HepG2 (cell line): ENCODE data around the gene MYBL2. TPM values are rescaled to one million over a fixed set of nuclear protein-coding genes. Genes with fewer than 3 reads are reported as not detected.
A peak's percentile ranks its signal among the peaks of the same experiment; 100 is the strongest.

Experiments used
- ATF7-NPFF ChIP-seq: sonication (generic); formaldehyde crosslinking; IDR thresholded peaks from 2 replicates; pipeline ENCODE4 v1.8.1; 2023; ENCODE audit warnings: mild to moderate bottlenecking, low read depth, missing genetic modification reagents, moderate library complexity
- DNMT3B ChIP-seq: conservative IDR thresholded peaks from 2 replicates; pipeline ENCODE4 v1.6.1; 2016; ENCODE audit warnings: missing biosample characterization, control low read depth
- ESRRA ChIP-seq: sonication (generic); formaldehyde crosslinking; IDR thresholded peaks from 2 replicates; pipeline ENCODE4 v1.5.1; 2020; ENCODE audit warnings: mild to moderate bottlenecking, low read depth, missing genetic modification reagents
- EZH2 ChIP-seq: conservative IDR thresholded peaks from 2 replicates; pipeline ENCODE4 v1.6.1; 2012; ENCODE audit warnings: mild to moderate bottlenecking, low read depth, low read length, moderate library complexity
- HES4 ChIP-seq: sonication (generic); formaldehyde crosslinking; IDR thresholded peaks from 2 replicates; pipeline ENCODE4 v1.9.0; 2021; ENCODE audit warnings: mild to moderate bottlenecking, missing genetic modification reagents, borderline replicate concordance
- HOMEZ ChIP-seq: IDR thresholded peaks from 2 replicates; pipeline ENCODE4 v1.6.1; 2016; ENCODE audit warnings: low read depth
- KAT7 ChIP-seq: IDR thresholded peaks from 2 replicates; pipeline ENCODE4 v1.6.1; 2018; ENCODE audit warnings: borderline replicate concordance, missing compliant biosample characterization
- MAFG ChIP-seq: sonication (generic); formaldehyde crosslinking; IDR thresholded peaks from 2 replicates; pipeline ENCODE4 v1.5.1; 2020; ENCODE audit warnings: mild to moderate bottlenecking, missing genetic modification reagents
- MED13 ChIP-seq: sonication (generic); formaldehyde crosslinking; IDR thresholded peaks from 2 replicates; pipeline ENCODE4 v1.5.0; 2020; ENCODE audit warnings: missing genetic modification reagents
- RCOR2 ChIP-seq: IDR thresholded peaks from 2 replicates; pipeline ENCODE4 v1.6.1; 2016; ENCODE audit warnings: missing biosample characterization, missing genetic modification reagents
- RFX5 ChIP-seq: IDR thresholded peaks from 2 replicates; pipeline ENCODE4 v1.6.1; 2011; ENCODE audit warnings: low read depth, low read length, improper control_type of control experiment
- TOPORS ChIP-seq: sonication (generic); formaldehyde crosslinking; IDR thresholded peaks from 2 replicates; pipeline ENCODE4 v1.8.0; 2023; ENCODE audit warnings: mild to moderate bottlenecking, missing genetic modification reagents
- ZFP1 ChIP-seq: IDR thresholded peaks from 2 replicates; pipeline ENCODE4 v1.6.1; 2016
- ZFP36L1 ChIP-seq: sonication (generic); formaldehyde crosslinking; IDR thresholded peaks from 2 replicates; pipeline ENCODE4 v1.8.0; 2022; ENCODE audit warnings: mild to moderate bottlenecking, missing genetic modification reagents, moderate library complexity
- ZHX2 ChIP-seq, 2 experiments: sonication (generic) in 1 of 2; formaldehyde crosslinking in 1 of 2; IDR thresholded peaks; 2 replicates each; pipeline versions ENCODE4 v1.6.1 to v1.9.0; 2014 to 2022; ENCODE audit warnings: antibody characterized with exemption in 1 of 2, borderline replicate concordance in 1 of 2, inconsistent platforms in 1 of 2, low read depth in 1 of 2, missing genetic modification reagents in 1 of 2
- ZNF121 ChIP-seq: sonication (generic); formaldehyde crosslinking; IDR thresholded peaks from 2 replicates; pipeline ENCODE4 v1.5.0; 2020; ENCODE audit warnings: mild to moderate bottlenecking, missing genetic modification reagents
- ZNF253 ChIP-seq: sonication (generic); formaldehyde crosslinking; IDR thresholded peaks from 2 replicates; pipeline ENCODE4 v1.8.0; 2022; ENCODE audit warnings: mild to moderate bottlenecking, missing genetic modification reagents, borderline replicate concordance
- ZNF350 ChIP-seq: sonication (generic); formaldehyde crosslinking; IDR thresholded peaks from 2 replicates; pipeline ENCODE4 v1.4.0; 2020; ENCODE audit warnings: mild to moderate bottlenecking, low read depth, missing genetic modification reagents, borderline replicate concordance
- ZNF788 ChIP-seq: sonication (generic); formaldehyde crosslinking; IDR thresholded peaks from 2 replicates; pipeline ENCODE4 v1.5.0; 2020; ENCODE audit warnings: mild to moderate bottlenecking, missing genetic modification reagents, borderline replicate concordance
- ZNF879 ChIP-seq: sonication (generic); formaldehyde crosslinking; IDR thresholded peaks from 2 replicates; pipeline ENCODE4 v1.8.1; 2023; ENCODE audit warnings: missing genetic modification reagents
- polyA plus RNA-seq, 8 experiments: library from polyadenylated mRNA; depleted of rRNA in 3 of 8; stranded (reverse) in 7 of 8; unstranded in 1 of 8; fragments of >200 nt; fragmentation: Illumina TruSeq in 4 of 8; extraction: Trizol in 4 of 8; gene quantifications; 2 replicates each; pipeline versions ENCODE4 v1.2.1 to v1.2.3, GENCODE V29; 2011 to 2016; ENCODE audit warnings: low read depth in 4 of 8, missing spikeins in 1 of 8, mixed read lengths in 1 of 8; ENCODE audit not compliant: insufficient read depth in 1 of 8
- total RNA-seq, 5 experiments: library from RNA; depleted of rRNA; stranded (reverse); fragments of >200 nt; fragmentation: Illumina TruSeq; extraction: Trizol; gene quantifications; 2 replicates each; pipeline ENCODE4 v1.2.3, GENCODE V29; 2016; ENCODE audit warnings: low read depth in 1 of 5
- TF ChIP-seq, protein P1 (sequence below): IDR thresholded peaks from 2 replicates; pipeline ENCODE4 v1.6.1; 2018; ENCODE audit warnings: missing genetic modification reagents

Gene MYBL2
- total and polyA plus RNA-seq, 2 of the 13 experiments (the other 11 are each of a cell fraction or from before 2014, with no cell fraction given): 11.9 to 66.2 TPM

DNA sequence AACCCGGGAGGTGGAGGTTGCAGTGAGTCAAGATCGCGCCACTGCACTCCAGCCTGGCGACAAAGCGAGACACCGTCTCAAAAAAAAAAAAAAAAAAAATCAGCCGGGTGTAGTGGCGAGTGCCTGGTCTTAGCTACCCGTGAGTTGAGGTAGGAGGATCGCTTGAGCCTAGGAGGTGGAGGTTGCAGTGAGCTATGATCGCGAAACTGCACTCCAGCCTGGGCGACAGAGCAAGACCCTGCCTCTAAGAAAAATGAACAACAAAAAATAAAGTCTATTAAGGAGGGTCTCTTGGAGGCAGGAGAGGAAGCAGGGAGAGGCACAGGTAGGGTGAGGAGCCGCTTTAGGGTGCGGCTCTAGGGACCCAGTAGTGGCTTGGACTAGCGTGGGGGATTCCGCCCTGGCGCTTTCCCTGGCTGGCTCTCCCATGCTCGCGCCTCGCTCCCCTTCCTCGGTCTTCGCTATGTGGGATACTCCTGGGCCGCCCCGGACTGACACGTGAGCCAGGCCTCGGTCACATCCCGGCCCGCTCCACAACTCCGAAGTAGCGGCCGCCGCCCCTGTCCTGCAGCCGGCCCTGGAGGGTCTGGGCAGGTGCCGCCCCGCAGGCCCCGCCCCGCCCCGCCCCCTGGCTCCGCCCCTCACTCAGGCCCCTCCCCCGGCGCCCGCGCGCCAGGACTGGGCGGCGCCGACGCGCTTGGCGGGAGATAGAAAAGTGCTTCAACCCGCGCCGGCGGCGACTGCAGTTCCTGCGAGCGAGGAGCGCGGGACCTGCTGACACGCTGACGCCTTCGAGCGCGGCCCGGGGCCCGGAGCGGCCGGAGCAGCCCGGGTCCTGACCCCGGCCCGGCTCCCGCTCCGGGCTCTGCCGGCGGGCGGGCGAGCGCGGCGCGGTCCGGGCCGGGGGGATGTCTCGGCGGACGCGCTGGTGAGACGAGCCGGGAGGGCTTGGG, at the start of gene MYBL2 (continued):
- TF ChIP-seq ZHX2 (IDR thresholded peaks at IDR 0.05; ENCODE audit: low read depth): no peak
- TF ChIP-seq ZHX2 (CRISPR knock-in tag; IDR thresholded peaks at IDR 0.05; ENCODE audit: borderline replicate concordance): peak; percentile 75; the same call in 1 of the 2 replicates
- peak; percentile 82; the same call in 1 of the 2 replicates for TF ChIP-seq ZNF879 (CRISPR knock-in tag)
- no peak for TF ChIP-seq ZFP1
- TF ChIP-seq ZNF350 (CRISPR knock-in tag): 0 out of 2 replicates have a peak, but pooled peaks have one; percentile 28
- TF ChIP-seq ZFP36L1 (CRISPR knock-in tag): peak; percentile 82
- peak; percentile 74; the same call in 1 of the 2 replicates for TF ChIP-seq ZNF788 (CRISPR knock-in tag)
- TF ChIP-seq ZNF253: 0 out of 2 replicates have a peak, but pooled peaks have one; percentile 77
- TF ChIP-seq ATF7-NPFF: peak; percentile 97
- TF ChIP-seq ZNF121: peak; percentile 75
- TF ChIP-seq ESRRA (CRISPR knock-in tag): no peak
- TF ChIP-seq RFX5: no peak
- TF ChIP-seq MAFG (CRISPR knock-in tag): 0 out of 2 replicates have a peak, but pooled peaks have one; percentile 28
- TF ChIP-seq, protein P1, sequence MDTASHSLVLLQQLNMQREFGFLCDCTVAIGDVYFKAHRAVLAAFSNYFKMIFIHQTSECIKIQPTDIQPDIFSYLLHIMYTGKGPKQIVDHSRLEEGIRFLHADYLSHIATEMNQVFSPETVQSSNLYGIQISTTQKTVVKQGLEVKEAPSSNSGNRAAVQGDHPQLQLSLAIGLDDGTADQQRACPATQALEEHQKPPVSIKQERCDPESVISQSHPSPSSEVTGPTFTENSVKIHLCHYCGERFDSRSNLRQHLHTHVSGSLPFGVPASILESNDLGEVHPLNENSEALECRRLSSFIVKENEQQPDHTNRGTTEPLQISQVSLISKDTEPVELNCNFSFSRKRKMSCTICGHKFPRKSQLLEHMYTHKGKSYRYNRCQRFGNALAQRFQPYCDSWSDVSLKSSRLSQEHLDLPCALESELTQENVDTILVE: no peak
- no peak for TF ChIP-seq EZH2
- TF ChIP-seq TOPORS (CRISPR knock-in tag): peak; percentile 94
- peak; percentile 66; the same call in 1 of the 2 replicates for TF ChIP-seq MED13
- no peak for TF ChIP-seq RCOR2 (CRISPR knock-in tag)
- no peak for TF ChIP-seq DNMT3B (CRISPR knock-in tag)
- TF ChIP-seq HES4 (CRISPR knock-in tag): no peak; the same call in 1 of the 2 replicates
- 0 out of 2 replicates have a peak, but pooled peaks have one; percentile 20 for TF ChIP-seq HOMEZ (CRISPR knock-in tag)
- no peak; the same call in 1 of the 2 replicates for TF ChIP-seq KAT7
